BLaER1 (cell line): Measurements from ENCODE around the gene MZB1.
A peak's percentile ranks its signal among the peaks of the same experiment; 100 is the strongest.

Experiments used
- H3K27ac ChIP-seq: shearing (Covaris generic); formaldehyde crosslinking; 2 replicates; pipeline ENCODE4 v1.8.1; 2022
- H3K27me3 ChIP-seq: shearing (Covaris generic); formaldehyde crosslinking; 2 replicates; pipeline ENCODE4 v1.8.1; 2022
- H3K36me3 ChIP-seq: shearing (Covaris generic); formaldehyde crosslinking; 2 replicates; pipeline ENCODE4 v1.8.1; 2022
- H3K4me1 ChIP-seq: shearing (Covaris generic); formaldehyde crosslinking; 2 replicates; pipeline ENCODE4 v1.8.1; 2022
- H3K4me2 ChIP-seq: shearing (Covaris generic); formaldehyde crosslinking; 2 replicates; pipeline ENCODE4 v1.8.1; 2022
- H3K4me3 ChIP-seq: shearing (Covaris generic); formaldehyde crosslinking; 2 replicates; pipeline ENCODE4 v1.8.1; 2022
- H3K9ac ChIP-seq: shearing (Covaris generic); formaldehyde crosslinking; 2 replicates; pipeline ENCODE4 v1.8.1; 2022
- H3K9me3 ChIP-seq: shearing (Covaris generic); formaldehyde crosslinking; 2 replicates; pipeline ENCODE4 v1.8.1; 2022
- H4K20me1 ChIP-seq: shearing (Covaris generic); formaldehyde crosslinking; 2 replicates; pipeline ENCODE4 v1.8.1; 2022
- Cebpa-rat ChIP-seq: shearing (Covaris generic); IDR thresholded peaks from 2 replicates; pipeline ENCODE4 v1.8.1; 2022

MZB1 gene

DNA sequence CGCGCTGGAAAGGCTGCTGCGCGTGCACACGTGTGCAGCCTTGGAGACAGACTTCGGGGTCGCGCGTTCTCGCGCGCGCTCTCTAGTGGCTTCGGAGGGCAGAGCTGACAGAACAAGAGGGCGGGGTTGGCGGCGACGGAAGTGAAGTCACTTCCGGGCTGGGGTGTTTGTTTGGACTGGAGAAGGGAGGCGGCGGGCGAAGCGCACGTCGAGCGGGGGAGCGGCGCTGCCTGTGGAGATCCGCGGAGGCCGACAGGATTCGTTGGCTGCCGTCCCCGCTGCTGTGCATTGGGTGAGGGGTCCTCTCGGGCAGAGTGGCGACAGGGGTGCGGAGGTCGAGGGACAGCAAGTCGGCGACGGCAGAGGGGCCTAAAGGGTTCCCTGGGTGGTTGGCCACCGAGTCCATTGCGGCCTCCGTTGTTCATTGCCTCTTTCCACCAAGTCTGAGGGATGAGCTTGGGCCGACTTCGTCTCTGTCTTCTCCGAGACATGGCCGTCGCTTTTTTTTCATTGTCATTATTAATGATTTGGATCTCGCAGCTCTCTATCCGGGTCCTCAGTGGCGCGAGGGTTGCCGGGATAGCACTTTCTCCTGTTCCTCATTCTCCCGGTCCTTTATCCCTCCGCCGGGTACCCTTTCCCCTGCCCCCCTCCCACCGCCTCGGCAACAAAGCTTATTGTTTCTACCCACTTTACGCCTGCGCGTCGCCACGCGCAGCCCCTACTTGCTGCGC lies 47.9 kb downstream of the MZB1 start, which contains the start of gene PAIP2:
Gene PAIP2 (plus strand): TSS at position 166 of the 734 bp plus-strand sequence. CDS start 21,931 bp downstream, outside the sequence.
- H3K9ac ChIP-seq: peak within 1 kb of the TSS; percentile 98
- H4K20me1 ChIP-seq: peaks cover 59% of the 10 kb centered on the region
- H3K27me3 ChIP-seq: no peaks in the 10 kb centered on the region
- no peak for TF ChIP-seq Cebpa-rat
- H3K4me3 ChIP-seq: peak within 1 kb of the TSS; percentile 77
- H3K4me2 ChIP-seq: peak within 1 kb of the TSS; percentile 90
- H3K4me1 ChIP-seq: peaks cover 56% of the 10 kb centered on the region
- peaks cover 30% of the 10 kb centered on the region for H3K36me3 ChIP-seq
- no peaks in the 10 kb centered on the region for H3K9me3 ChIP-seq
- H3K27ac ChIP-seq: peak within 1 kb of the TSS; percentile 98

- H3K36me3 ChIP-seq: peaks cover 24% of the 10 kb centered on the region
- no peaks in the 10 kb centered on the region for H3K27me3 ChIP-seq
- peak overlapping the region; percentile 90 for H3K4me2 ChIP-seq
- H4K20me1 ChIP-seq: peaks cover 57% of the 10 kb centered on the region
- H3K27ac ChIP-seq: no peak overlapping the region
- H3K9ac ChIP-seq: peak overlapping the region; percentile 98
- H3K4me3 ChIP-seq: peak overlapping the region; percentile 77
- H3K9me3 ChIP-seq: no peaks in the 10 kb centered on the region
- H3K4me1 ChIP-seq: peaks cover 50% of the 10 kb centered on the region
- no peak for TF ChIP-seq Cebpa-rat
Measured at GRCh38 chr5:139341187-139341688, 48.5 kb downstream of the MZB1 start.

DNA sequence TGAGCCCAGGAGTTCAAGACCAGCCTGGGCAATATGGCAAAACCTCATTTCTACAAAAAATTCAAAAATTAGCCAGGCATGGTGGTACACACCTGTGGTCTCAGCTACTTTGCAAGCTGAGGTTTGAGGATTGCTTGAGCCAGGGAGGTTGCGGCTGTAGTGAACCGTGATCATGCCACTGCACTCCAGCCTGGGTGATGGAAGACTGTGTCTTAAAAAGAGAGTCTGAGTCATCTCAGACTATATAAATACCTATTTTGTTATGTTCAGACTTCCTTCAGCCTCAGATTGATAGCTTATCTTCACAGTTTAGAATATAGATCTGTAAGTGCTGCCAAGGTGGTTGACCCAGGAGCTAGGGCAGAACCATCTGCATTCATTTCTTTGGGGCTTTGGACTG lies 49.7 kb downstream of the MZB1 start:
- Histone ChIP-seq H3K9me3 (no peaks in the 10 kb centered on the region), H3K36me3 (peaks cover 12% of the 10 kb centered on the region), H3K4me2 (0 out of 2 replicates have a peak overlapping the region, but pooled peaks have one; percentile 90), H3K27ac (peak overlapping the region; percentile 28; the same call in 1 of the 2 replicates), H3K9ac (no peak overlapping the region), H3K27me3 (no peaks in the 10 kb centered on the region), H4K20me1 (peaks cover 57% of the 10 kb centered on the region), H3K4me1 (peaks cover 38% of the 10 kb centered on the region), H3K4me3 (no peak overlapping the region)
- no peak for TF ChIP-seq Cebpa-rat
